ENCODE results near the gene DCP1B. TPM values are rescaled to one million over a fixed set of nuclear protein-coding genes. Genes with fewer than 3 reads are reported as not detected.
A peak's percentile ranks its signal among the peaks of the same experiment; 100 is the strongest.

DCP1B gene
- polyA plus RNA-seq, 2 of the 4 experiments (the other 2 are of a cell fraction): 7.7 to 19.2 TPM

DNA sequence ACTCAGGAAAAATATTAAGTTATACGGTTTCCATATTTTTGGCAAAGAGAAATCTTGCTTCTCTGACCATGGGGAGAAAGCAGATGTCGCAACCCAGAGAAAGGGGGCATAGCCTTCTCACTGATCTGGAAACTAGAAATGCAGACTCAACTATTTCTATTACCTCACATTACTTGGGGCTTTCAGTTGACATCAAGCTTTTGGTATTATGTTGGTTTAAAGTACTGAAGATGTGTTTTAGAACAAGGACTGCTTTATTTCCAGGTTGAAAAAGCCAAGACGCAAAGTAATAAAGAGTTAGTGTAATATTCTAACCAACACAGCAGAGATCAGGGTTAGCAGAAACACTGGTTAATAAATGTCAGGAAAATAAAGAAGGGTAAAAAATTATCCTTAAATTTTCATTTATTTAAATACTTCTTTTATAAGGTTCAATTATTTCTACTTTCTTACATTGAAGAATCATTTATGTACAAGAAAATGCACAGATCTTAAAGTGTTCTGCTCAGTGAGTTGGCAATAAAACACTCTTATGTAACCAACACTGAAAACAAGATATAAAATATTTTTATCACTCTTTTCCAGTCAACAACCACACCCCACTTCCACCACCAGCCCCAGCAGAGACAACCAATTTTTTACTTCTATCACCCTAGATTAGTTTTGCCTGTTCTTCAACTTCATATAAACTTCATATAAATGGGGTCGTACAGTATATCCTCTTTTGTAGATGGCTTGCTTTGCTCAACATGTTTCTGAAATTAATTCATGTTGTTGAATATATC lies 26.0 kb downstream of the DCP1B start:
- ATAC-seq: no peak

DNA sequence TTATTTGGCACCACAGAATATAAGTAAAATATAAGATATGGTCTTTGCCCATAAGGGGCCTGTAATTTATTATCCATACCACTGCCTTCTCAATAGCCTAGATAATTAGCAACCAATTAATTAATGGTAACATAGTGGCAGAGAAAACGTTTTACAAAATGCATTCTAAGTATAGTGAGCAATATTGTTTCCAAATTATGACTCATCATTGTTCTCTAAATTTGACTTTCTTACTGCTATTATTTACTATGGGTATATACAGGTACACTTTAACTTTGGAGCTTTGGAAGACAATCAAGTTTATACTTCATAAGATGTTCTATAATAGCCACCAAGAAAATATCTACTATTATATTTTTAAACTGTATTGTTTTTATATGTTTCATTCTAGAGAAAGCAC lies 26.7 kb downstream of the DCP1B start:
- CTCF ChIA-PET: no interaction called here
- H3K27ac ChIP-seq: no peak overlapping the region
- DNase-seq (ENCODE audit: low read depth in 1 of 2, low spot score in 1 of 2) (no peak), FAIRE-seq (no peak), ATAC-seq (no peak)
- no peaks in the 10 kb centered on the region for H3K9me3 ChIP-seq
- no peak for TF ChIP-seq EHF (CRISPR knock-in tag; IDR thresholded peaks at IDR 0.05)
- no peak for TF ChIP-seq FOSL2 (IDR thresholded peaks at IDR 0.05)
- TF ChIP-seq FOSL2 (CRISPR knock-in tag; IDR thresholded peaks at IDR 0.05): peak; percentile 65
- WGBS (ENCODE audit: missing lambda C conversion rate): 12% methylated on average over 1 of the region's 1 CpG
- H3K4me1 ChIP-seq: no peaks in the 10 kb centered on the region
- no peak overlapping the region for H3K4me3 ChIP-seq
- POLR2A ChIA-PET: no interaction called here
- no peak overlapping the region for H3K4me2 ChIP-seq

More for the DNA sequence above, 26.0 kb downstream of the DCP1B start:
- H3K9me3 ChIP-seq: no peaks in the 10 kb centered on the region
- H3K27ac ChIP-seq: no peak overlapping the region
- ChIA-PET POLR2A (no interaction called here), CTCF (no interaction called here)
- H3K4me3 ChIP-seq: no peak overlapping the region
- TF ChIP-seq MAFK (IDR thresholded peaks at IDR 0.05; ENCODE audit: partially characterized antibody) (peak; percentile 11), USF2 (IDR thresholded peaks at IDR 0.05) (no peak)
- no peaks in the 10 kb centered on the region for H3K4me1 ChIP-seq
- WGBS (ENCODE audit: missing lambda C conversion rate): 93% methylated on average over 4 of the region's 4 CpGs
- no peak overlapping the region for H3K4me2 ChIP-seq
- FAIRE-seq: no peak
- no peak for DNase-seq (ENCODE audit: low read depth in 1 of 2, low spot score in 1 of 2)

DNA sequence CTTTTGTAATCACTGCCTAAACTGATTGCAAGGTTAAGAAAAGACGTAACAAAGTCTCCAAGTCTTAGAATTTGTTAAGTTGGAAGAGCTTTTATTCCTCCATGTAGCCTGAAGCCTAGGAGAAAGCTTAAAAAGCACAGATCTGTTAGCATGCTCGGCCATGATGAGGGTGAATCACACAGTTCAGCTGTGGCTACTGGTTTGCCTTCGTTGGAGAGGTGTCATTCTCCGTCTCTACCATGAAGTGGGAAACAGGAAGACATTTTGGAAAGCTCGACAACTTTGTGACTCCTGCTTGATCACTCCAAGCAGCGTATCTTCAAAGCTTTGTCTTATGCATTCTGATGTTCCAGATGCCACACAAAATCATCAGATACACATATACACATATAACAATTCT lies 27.1 kb downstream of the DCP1B start:
- 87% methylated on average over 6 of the region's 6 CpGs for WGBS (ENCODE audit: missing lambda C conversion rate)
- CTCF ChIA-PET: no interaction called here

GRCh38 chr12:1974812-1975211 lies 29.4 kb downstream of the DCP1B start:
- no peak overlapping the region for H3K4me2 ChIP-seq
- WGBS (ENCODE audit: missing lambda C conversion rate): 82% methylated on average over 1 of the region's 1 CpG
- H3K4me3 ChIP-seq: no peak overlapping the region
- ChIA-PET POLR2A (no interaction called here), CTCF (interaction anchor here (1.4 to 1.9 kb wide), 2 partner anchors 12 to 35 kb away, joined by 4 read pairs; no protein-coding TSS in a partner anchor)
- H3K9me3 ChIP-seq: no peaks in the 10 kb centered on the region
- H3K27ac ChIP-seq: no peak overlapping the region
- no peak for FAIRE-seq
- no peak for DNase-seq (ENCODE audit: low read depth in 1 of 2, low spot score in 1 of 2)
- no peak for ATAC-seq
- no peaks in the 10 kb centered on the region for H3K4me1 ChIP-seq
- TF ChIP-seq MAX (IDR thresholded peaks at IDR 0.05): no peak
- no peak for TF ChIP-seq USF2 (IDR thresholded peaks at IDR 0.05)
- no peak for TF ChIP-seq ESRRA (IDR thresholded peaks at IDR 0.05; ENCODE audit: borderline replicate concordance, low read length)
- TF ChIP-seq, protein P1, sequence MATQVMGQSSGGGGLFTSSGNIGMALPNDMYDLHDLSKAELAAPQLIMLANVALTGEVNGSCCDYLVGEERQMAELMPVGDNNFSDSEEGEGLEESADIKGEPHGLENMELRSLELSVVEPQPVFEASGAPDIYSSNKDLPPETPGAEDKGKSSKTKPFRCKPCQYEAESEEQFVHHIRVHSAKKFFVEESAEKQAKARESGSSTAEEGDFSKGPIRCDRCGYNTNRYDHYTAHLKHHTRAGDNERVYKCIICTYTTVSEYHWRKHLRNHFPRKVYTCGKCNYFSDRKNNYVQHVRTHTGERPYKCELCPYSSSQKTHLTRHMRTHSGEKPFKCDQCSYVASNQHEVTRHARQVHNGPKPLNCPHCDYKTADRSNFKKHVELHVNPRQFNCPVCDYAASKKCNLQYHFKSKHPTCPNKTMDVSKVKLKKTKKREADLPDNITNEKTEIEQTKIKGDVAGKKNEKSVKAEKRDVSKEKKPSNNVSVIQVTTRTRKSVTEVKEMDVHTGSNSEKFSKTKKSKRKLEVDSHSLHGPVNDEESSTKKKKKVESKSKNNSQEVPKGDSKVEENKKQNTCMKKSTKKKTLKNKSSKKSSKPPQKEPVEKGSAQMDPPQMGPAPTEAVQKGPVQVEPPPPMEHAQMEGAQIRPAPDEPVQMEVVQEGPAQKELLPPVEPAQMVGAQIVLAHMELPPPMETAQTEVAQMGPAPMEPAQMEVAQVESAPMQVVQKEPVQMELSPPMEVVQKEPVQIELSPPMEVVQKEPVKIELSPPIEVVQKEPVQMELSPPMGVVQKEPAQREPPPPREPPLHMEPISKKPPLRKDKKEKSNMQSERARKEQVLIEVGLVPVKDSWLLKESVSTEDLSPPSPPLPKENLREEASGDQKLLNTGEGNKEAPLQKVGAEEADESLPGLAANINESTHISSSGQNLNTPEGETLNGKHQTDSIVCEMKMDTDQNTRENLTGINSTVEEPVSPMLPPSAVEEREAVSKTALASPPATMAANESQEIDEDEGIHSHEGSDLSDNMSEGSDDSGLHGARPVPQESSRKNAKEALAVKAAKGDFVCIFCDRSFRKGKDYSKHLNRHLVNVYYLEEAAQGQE (IDR thresholded peaks at IDR 0.05): no peak
- TF ChIP-seq NPAS2 (CRISPR knock-in tag; IDR thresholded peaks at IDR 0.05; ENCODE audit: borderline replicate concordance): no peak
- no peak for TF ChIP-seq RARB (CRISPR knock-in tag; IDR thresholded peaks at IDR 0.05)
- no peak for TF ChIP-seq CBX2 (IDR thresholded peaks at IDR 0.05; ENCODE audit: borderline replicate concordance, low read depth)
- no peak for TF ChIP-seq POLR2AphosphoS2 (conservative IDR thresholded peaks at IDR 0.05; ENCODE audit: low read length)
- no peak for TF ChIP-seq HOXB5 (CRISPR knock-in tag; IDR thresholded peaks at IDR 0.05)
- no peak for TF ChIP-seq PBX3 (IDR thresholded peaks at IDR 0.05)
- no peak for TF ChIP-seq CHD4 (IDR thresholded peaks at IDR 0.05; ENCODE audit: borderline replicate concordance)

More for the DNA sequence above, 27.1 kb downstream of the DCP1B start:
- no peak for TF ChIP-seq POLR2AphosphoS2 (conservative IDR thresholded peaks at IDR 0.05; ENCODE audit: low read length)
- TF ChIP-seq ZC3H11A (IDR thresholded peaks at IDR 0.05): no peak
- TF ChIP-seq EHF (CRISPR knock-in tag; IDR thresholded peaks at IDR 0.05): no peak
- H3K4me2 ChIP-seq: no peak overlapping the region
- ATAC-seq (no peak), FAIRE-seq (no peak), DNase-seq (ENCODE audit: low read depth in 1 of 2, low spot score in 1 of 2) (no peak)
- no peak overlapping the region for H3K4me3 ChIP-seq
- no peak overlapping the region for H3K27ac ChIP-seq
- H3K4me1 ChIP-seq: no peaks in the 10 kb centered on the region
- no peaks in the 10 kb centered on the region for H3K9me3 ChIP-seq
- POLR2A ChIA-PET: no interaction called here
